ENCODE data around the gene CAPN1.

DNA sequence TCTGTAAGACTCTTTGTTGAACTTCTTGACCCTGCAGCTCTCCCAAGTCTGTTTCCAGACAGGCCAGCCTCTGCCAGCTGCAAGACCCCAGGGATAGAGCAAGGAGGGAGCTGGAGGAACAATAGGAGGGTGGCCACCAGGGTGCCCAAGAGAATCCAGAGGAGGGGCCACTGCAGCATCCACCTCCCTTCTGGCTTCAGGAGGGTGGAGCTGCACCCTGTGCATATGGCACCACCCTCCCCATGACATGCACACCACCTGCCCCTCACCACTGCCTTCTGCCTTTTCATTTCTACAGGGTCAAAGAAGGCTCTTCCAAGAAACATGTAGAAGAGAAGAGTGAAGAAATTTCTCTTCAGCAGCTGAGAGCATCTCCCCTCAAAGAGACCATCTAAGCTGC lies 60.0 kb downstream of the CAPN1 start:
- TF ChIP-seq, protein P1, sequence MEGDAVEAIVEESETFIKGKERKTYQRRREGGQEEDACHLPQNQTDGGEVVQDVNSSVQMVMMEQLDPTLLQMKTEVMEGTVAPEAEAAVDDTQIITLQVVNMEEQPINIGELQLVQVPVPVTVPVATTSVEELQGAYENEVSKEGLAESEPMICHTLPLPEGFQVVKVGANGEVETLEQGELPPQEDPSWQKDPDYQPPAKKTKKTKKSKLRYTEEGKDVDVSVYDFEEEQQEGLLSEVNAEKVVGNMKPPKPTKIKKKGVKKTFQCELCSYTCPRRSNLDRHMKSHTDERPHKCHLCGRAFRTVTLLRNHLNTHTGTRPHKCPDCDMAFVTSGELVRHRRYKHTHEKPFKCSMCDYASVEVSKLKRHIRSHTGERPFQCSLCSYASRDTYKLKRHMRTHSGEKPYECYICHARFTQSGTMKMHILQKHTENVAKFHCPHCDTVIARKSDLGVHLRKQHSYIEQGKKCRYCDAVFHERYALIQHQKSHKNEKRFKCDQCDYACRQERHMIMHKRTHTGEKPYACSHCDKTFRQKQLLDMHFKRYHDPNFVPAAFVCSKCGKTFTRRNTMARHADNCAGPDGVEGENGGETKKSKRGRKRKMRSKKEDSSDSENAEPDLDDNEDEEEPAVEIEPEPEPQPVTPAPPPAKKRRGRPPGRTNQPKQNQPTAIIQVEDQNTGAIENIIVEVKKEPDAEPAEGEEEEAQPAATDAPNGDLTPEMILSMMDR (IDR thresholded peaks at IDR 0.05; ENCODE audit: low read length), result no peak
- no peak for TF ChIP-seq EZH2 (IDR thresholded peaks at IDR 0.05; ENCODE audit: borderline replicate concordance, low read length)
